SHP77 (cell line): ENCODE results near the gene ROPN1L.
"Not testable (repeated sequence)": the region's sequence is repeated elsewhere in the genome, so short reads cannot be mapped to it uniquely, and the experiment has no call there.

ENCODE experiments used
- DNase-seq, 2 experiments: peaks; one replicate each; lab custom pipeline; 2025; lab: John Stamatoyannopoulos, UW

Gene ROPN1L

GRCh38 chr5:10501554-10502075 is 59.9 kb downstream of the ROPN1L start:
- no peak for DNase-seq

- peak in 1 of 2 experiments; percentile 30 for DNase-seq
Measured at GRCh38 chr5:10502130-10502529, 60.5 kb downstream of the ROPN1L start.

GRCh38 chr5:10502578-10502977 is 60.9 kb downstream of the ROPN1L start:
- no peak for DNase-seq

- DNase-seq = peak in 1 of 2 experiments; percentile 66
Measured at GRCh38 chr5:10503321-10503720, 61.6 kb downstream of the ROPN1L start.

GRCh38 chr5:10503997-10504793 is 62.5 kb downstream of the ROPN1L start:
- peak; percentile 59 to 73 for DNase-seq

- DNase-seq = no peak
Measured at GRCh38 chr5:10505517-10506095, 63.9 kb downstream of the ROPN1L start.

- no peak for DNase-seq
Measured at GRCh38 chr5:10506535-10506934, 64.9 kb downstream of the ROPN1L start.

- peak; percentile 21 to 35 for DNase-seq
Measured at GRCh38 chr5:10507575-10508096, 66.0 kb downstream of the ROPN1L start.

- no peak for DNase-seq
Measured at GRCh38 chr5:10509575-10509974, 67.9 kb downstream of the ROPN1L start.

- DNase-seq = no peak
Measured at GRCh38 chr5:10511741-10512640, 70.3 kb downstream of the ROPN1L start.

- DNase-seq = no peak
Measured at GRCh38 chr5:10513501-10514442, 72.1 kb downstream of the ROPN1L start.

GRCh38 chr5:10514572-10514971 is 72.9 kb downstream of the ROPN1L start:
- not testable (repeated sequence) for DNase-seq
